Muscle layer of colon (tissue), 2 donors: Measurements from ENCODE around the gene SKA2.
"Not testable (repeated sequence)": the region's sequence is repeated elsewhere in the genome, so short reads cannot be mapped to it uniquely, and the experiment has no call there.

Experiments
- H3K27ac ChIP-seq: one replicate; pipeline ENCODE4 v1.7.0; 2013; ENCODE audit warnings: low read depth, mild to moderate bottlenecking, low read length, moderate library complexity
- H3K27me3 ChIP-seq, 2 donors: one replicate each; pipeline ENCODE4 v1.7.0; 2013; ENCODE audit warnings: low read length in 2 of 2, mild to moderate bottlenecking in 2 of 2; ENCODE audit not compliant: insufficient read depth in 2 of 2, control insufficient read depth in 1 of 2
- H3K36me3 ChIP-seq: one replicate; pipeline ENCODE4 v1.7.0; 2013; ENCODE audit warnings: mild to moderate bottlenecking, low read length; ENCODE audit not compliant: insufficient read depth
- H3K4me1 ChIP-seq: one replicate; pipeline ENCODE4 v1.7.0; 2013; ENCODE audit warnings: mild to moderate bottlenecking, low read length; ENCODE audit not compliant: insufficient read depth
- H3K4me3 ChIP-seq, 2 donors: one replicate each; pipeline ENCODE4 v1.7.0; 2013; ENCODE audit warnings: low read length in 2 of 2, low read depth in 1 of 2, mild to moderate bottlenecking in 1 of 2, moderate library complexity in 1 of 2
- H3K9ac ChIP-seq: one replicate; pipeline ENCODE4 v1.7.0; 2013; ENCODE audit warnings: low read length
- H3K9me3 ChIP-seq: one replicate; pipeline ENCODE4 v1.7.0; 2013; ENCODE audit warnings: mild to moderate bottlenecking, low read length
- donor health status: abdominal sarcoma.
- donor health status: Adenocarcinoma of cecum.

Gene SKA2

GRCh38 chr17:59154721-59155438 lies at the start of gene SKA2:
SKA2 (minus strand) TSS chr17:59155186; CDS start chr17:59155163, 23 bp downstream.
- Histone ChIP-seq H3K27ac (peak within 1 kb of the TSS; percentile 78), H3K36me3 (no peaks in the 10 kb centered on the region), H3K4me1 (peaks cover 8% of the 10 kb centered on the region), H3K9ac (peak within 1 kb of the TSS; percentile 85), H3K27me3 (no peaks in the 10 kb centered on the region), H3K4me3 (peak within 1 kb of the TSS; percentile 54 to 97), H3K9me3 (no peaks in the 10 kb centered on the region)

GRCh38 chr17:59202320-59202719 lies 47.3 kb upstream of the SKA2 start:
- Histone ChIP-seq H3K27ac (no peak overlapping the region), H3K4me1 (no peaks in the 10 kb centered on the region)

GRCh38 chr17:59199398-59199797 lies 44.4 kb upstream of the SKA2 start:
- no peak overlapping the region for H3K9ac ChIP-seq
- H3K36me3 ChIP-seq, result no peaks in the 10 kb centered on the region
- H3K4me3 ChIP-seq, result no peak overlapping the region
- H3K27ac ChIP-seq, result no peak overlapping the region
- no peaks in the 10 kb centered on the region for H3K4me1 ChIP-seq
- H3K27me3 ChIP-seq, result no peaks in the 10 kb centered on the region
- no peaks in the 10 kb centered on the region for H3K9me3 ChIP-seq

More at GRCh38 chr17:59202320-59202719, 47.3 kb upstream of the SKA2 start:
- Histone ChIP-seq H3K4me3 (no peak overlapping the region), H3K9ac (no peak overlapping the region), H3K9me3 (no peaks in the 10 kb centered on the region), H3K27me3 (no peaks in the 10 kb centered on the region), H3K36me3 (no peaks in the 10 kb centered on the region)

- Histone ChIP-seq H3K4me3 (no peak overlapping the region), H3K36me3 (no peaks in the 10 kb centered on the region), H3K4me1 (no peaks in the 10 kb centered on the region), H3K9me3 (no peaks in the 10 kb centered on the region), H3K27ac (no peak overlapping the region), H3K27me3 (no peaks in the 10 kb centered on the region), H3K9ac (no peak overlapping the region)
These were observed 38.4 kb upstream of the SKA2 start for GRCh38 chr17:59193336-59193862.

- Histone ChIP-seq H3K4me1 (no peaks in the 10 kb centered on the region), H3K9me3 (no peaks in the 10 kb centered on the region), H3K36me3 (no peaks in the 10 kb centered on the region)
These were observed 35.8 kb upstream of the SKA2 start for GRCh38 chr17:59190806-59191205.

GRCh38 chr17:59186850-59187249 lies 31.9 kb upstream of the SKA2 start:
- no peaks in the 10 kb centered on the region for H3K27me3 ChIP-seq
- H3K4me3 ChIP-seq, result no peak overlapping the region
- no peaks in the 10 kb centered on the region for H3K9me3 ChIP-seq
- H3K27ac ChIP-seq, result no peak overlapping the region
- no peaks in the 10 kb centered on the region for H3K36me3 ChIP-seq
- no peak overlapping the region for H3K9ac ChIP-seq
- no peaks in the 10 kb centered on the region for H3K4me1 ChIP-seq

More at GRCh38 chr17:59190806-59191205, 35.8 kb upstream of the SKA2 start:
- H3K27ac ChIP-seq, result no peak overlapping the region
- no peak overlapping the region for H3K4me3 ChIP-seq
- no peak overlapping the region for H3K9ac ChIP-seq
- H3K27me3 ChIP-seq, result no peaks in the 10 kb centered on the region

- Histone ChIP-seq H3K9ac (no peak overlapping the region), H3K36me3 (no peaks in the 10 kb centered on the region), H3K9me3 (no peaks in the 10 kb centered on the region), H3K4me3 (no peak overlapping the region), H3K27ac (no peak overlapping the region), H3K27me3 (no peaks in the 10 kb centered on the region), H3K4me1 (no peaks in the 10 kb centered on the region)
These were observed 31.0 kb upstream of the SKA2 start for GRCh38 chr17:59185997-59186396.

- H3K9me3 ChIP-seq, result no peaks in the 10 kb centered on the region
- H3K36me3 ChIP-seq, result no peaks in the 10 kb centered on the region
- H3K27ac ChIP-seq, result no peak overlapping the region
- H3K4me3 ChIP-seq, result no peak overlapping the region
- no peaks in the 10 kb centered on the region for H3K4me1 ChIP-seq
- no peak overlapping the region for H3K9ac ChIP-seq
- no peaks in the 10 kb centered on the region for H3K27me3 ChIP-seq
These were observed 26.5 kb upstream of the SKA2 start for GRCh38 chr17:59181481-59181880.

GRCh38 chr17:59180626-59181025 lies 25.6 kb upstream of the SKA2 start:
- H3K27me3 ChIP-seq, result no peaks in the 10 kb centered on the region
- H3K4me3 ChIP-seq, result no peak overlapping the region
- no peaks in the 10 kb centered on the region for H3K9me3 ChIP-seq
- H3K4me1 ChIP-seq, result no peaks in the 10 kb centered on the region
- no peaks in the 10 kb centered on the region for H3K36me3 ChIP-seq
- no peak overlapping the region for H3K27ac ChIP-seq
- H3K9ac ChIP-seq, result no peak overlapping the region

GRCh38 chr17:59179601-59180000 lies 24.6 kb upstream of the SKA2 start:
- not testable (repeated sequence) for H3K4me1 ChIP-seq, H3K27ac ChIP-seq, H3K4me3 ChIP-seq, H3K27me3 ChIP-seq, H3K9me3 ChIP-seq, H3K9ac ChIP-seq, H3K36me3 ChIP-seq

- Histone ChIP-seq H3K27ac (no peak overlapping the region), H3K9me3 (no peaks in the 10 kb centered on the region), H3K27me3 (no peaks in the 10 kb centered on the region), H3K4me3 (no peak overlapping the region), H3K9ac (no peak overlapping the region), H3K36me3 (no peaks in the 10 kb centered on the region), H3K4me1 (no peaks in the 10 kb centered on the region)
These were observed 23.4 kb upstream of the SKA2 start for GRCh38 chr17:59178266-59178985.
